Calu3 (cell line): Measurements from ENCODE around the gene RAVER1. TPM values are rescaled to one million over a fixed set of nuclear protein-coding genes. Genes with fewer than 3 reads are reported as not detected.

Experiments
- BruUV-seq: library from RNA; stranded (reverse); fragments of 400-500 nt; replicated peaks from 2 replicates; lab custom pipeline; 2021; lab: Mats Ljungman, UMichigan
- CTCF ChIA-PET: fragments of 300-600 bp; sonication (Branson Sonifier 250); formaldehyde crosslinking; loops from one replicate; lab custom pipeline; 2022; ENCODE audit warnings: antibody characterized with exemption; lab: Charles Lee
- DNase-seq: peaks from one replicate; pipeline ENCODE4 v3.0.0; 2022
- H3K27ac Mint-ChIP-seq: one replicate; pipeline ENCODE4 v1.8.0; 2022; ENCODE audit warnings: mixed read lengths; ENCODE audit not compliant: unreplicated experiment
- H3K27me3 Mint-ChIP-seq: one replicate; pipeline ENCODE4 v1.8.0; 2022; ENCODE audit warnings: mixed read lengths; ENCODE audit not compliant: unreplicated experiment
- H3K36me3 Mint-ChIP-seq: one replicate; pipeline ENCODE4 v1.8.0; 2022; ENCODE audit warnings: mild to moderate bottlenecking, moderate library complexity, mixed read lengths; ENCODE audit not compliant: insufficient read depth, unreplicated experiment
- H3K4me1 Mint-ChIP-seq: one replicate; pipeline ENCODE4 v1.8.0; 2022; ENCODE audit warnings: mild to moderate bottlenecking, low read depth, mixed read lengths; ENCODE audit not compliant: unreplicated experiment
- H3K4me3 Mint-ChIP-seq: one replicate; pipeline ENCODE4 v1.8.0; 2022; ENCODE audit warnings: mild to moderate bottlenecking, low read depth, moderate library complexity, mixed read lengths; ENCODE audit not compliant: unreplicated experiment
- H3K9me3 Mint-ChIP-seq: one replicate; pipeline ENCODE4 v1.8.0; 2022; ENCODE audit warnings: low read depth, mixed read lengths; ENCODE audit not compliant: unreplicated experiment
- intact Hi-C: fragments of 100-400 bp; cut with micrococcal nuclease; formaldehyde crosslinking; loops from one replicate; pipeline ENCODE4 v1.10.0; 2022; ENCODE audit not compliant: unreplicated experiment
- total RNA-seq: library from RNA; stranded (reverse); gene quantifications from 2 replicates; pipeline ENCODE4 v1.2.3, GENCODE V29; 2022
- TF ChIP-seq, protein P1 (sequence below): fragments of 200-600 bp; IDR thresholded peaks from one replicate; pipeline ENCODE4 v1.8.0; 2022; ENCODE audit warnings: antibody characterized with exemption; ENCODE audit not compliant: unreplicated experiment

RAVER1 gene
- total RNA-seq, 1 experiment from 2014 or later, result 43.2 TPM

DNA sequence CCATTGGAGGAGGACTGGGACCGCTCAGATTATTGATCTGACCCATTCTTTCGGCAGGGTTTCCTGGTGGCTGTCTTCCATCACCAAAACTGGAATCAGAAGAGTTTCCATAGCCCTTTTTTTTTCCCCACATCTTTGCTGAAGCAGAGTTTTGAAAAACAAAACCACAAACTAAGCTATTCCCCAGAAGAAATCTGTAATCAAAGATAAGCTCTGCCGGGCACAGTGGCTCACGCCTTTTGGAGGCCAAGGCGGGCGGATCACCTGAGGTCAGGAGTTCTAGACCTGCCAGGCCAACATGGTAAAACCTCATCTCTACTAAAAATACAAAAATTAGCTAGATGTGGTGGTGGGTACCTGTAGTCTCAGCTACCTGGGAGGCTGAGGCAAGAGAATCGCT lies 66.6 kb downstream of the RAVER1 start:
- CTCF ChIA-PET, result interaction anchor here (1.1 kb wide), 1 partner anchor 122 kb away, joined by 3 read pairs; no protein-coding TSS in a partner anchor
- Mint-ChIP-seq H3K4me3 (no peak overlapping the region), H3K9me3 (no peaks in the 10 kb centered on the region), H3K36me3 (peaks cover 29% of the 10 kb centered on the region), H3K27me3 (no peaks in the 10 kb centered on the region), H3K4me1 (peaks cover 8% of the 10 kb centered on the region), H3K27ac (peak overlapping the region; percentile 33)
- no TSS peak for BruUV-seq
- intact Hi-C loops, result no loop called here
- DNase-seq, result no peak
- TF ChIP-seq, protein P1, sequence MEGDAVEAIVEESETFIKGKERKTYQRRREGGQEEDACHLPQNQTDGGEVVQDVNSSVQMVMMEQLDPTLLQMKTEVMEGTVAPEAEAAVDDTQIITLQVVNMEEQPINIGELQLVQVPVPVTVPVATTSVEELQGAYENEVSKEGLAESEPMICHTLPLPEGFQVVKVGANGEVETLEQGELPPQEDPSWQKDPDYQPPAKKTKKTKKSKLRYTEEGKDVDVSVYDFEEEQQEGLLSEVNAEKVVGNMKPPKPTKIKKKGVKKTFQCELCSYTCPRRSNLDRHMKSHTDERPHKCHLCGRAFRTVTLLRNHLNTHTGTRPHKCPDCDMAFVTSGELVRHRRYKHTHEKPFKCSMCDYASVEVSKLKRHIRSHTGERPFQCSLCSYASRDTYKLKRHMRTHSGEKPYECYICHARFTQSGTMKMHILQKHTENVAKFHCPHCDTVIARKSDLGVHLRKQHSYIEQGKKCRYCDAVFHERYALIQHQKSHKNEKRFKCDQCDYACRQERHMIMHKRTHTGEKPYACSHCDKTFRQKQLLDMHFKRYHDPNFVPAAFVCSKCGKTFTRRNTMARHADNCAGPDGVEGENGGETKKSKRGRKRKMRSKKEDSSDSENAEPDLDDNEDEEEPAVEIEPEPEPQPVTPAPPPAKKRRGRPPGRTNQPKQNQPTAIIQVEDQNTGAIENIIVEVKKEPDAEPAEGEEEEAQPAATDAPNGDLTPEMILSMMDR, result no peak

Other genes with a start within 250 kb of the RAVER1 start
- 37.3 and 61.5 TPM in 2 replicates for gene SHFL, start 247.2 kb downstream of the RAVER1 start, total RNA-seq
- 0.59 and 1.2 TPM in 2 replicates for gene ANGPTL6, start 230.9 kb downstream of the RAVER1 start, total RNA-seq
- gene PPAN, start 227.2 kb downstream of the RAVER1 start, total RNA-seq, result 52.2 and 56.4 TPM in 2 replicates
- 20.7 and 25.2 TPM in 2 replicates for gene P2RY11, start 221.8 kb downstream of the RAVER1 start, total RNA-seq
- gene EIF3G, start 213.6 kb downstream of the RAVER1 start, total RNA-seq, result 143 and 149 TPM in 2 replicates
- gene DNMT1, start 138.6 kb downstream of the RAVER1 start, total RNA-seq, result 133 and 139 TPM in 2 replicates
- 4.8 and 5.3 TPM in 2 replicates for gene S1PR2, start 102.2 kb downstream of the RAVER1 start, total RNA-seq
- 59.2 and 60.4 TPM in 2 replicates for gene MRPL4, start 81.3 kb downstream of the RAVER1 start, total RNA-seq
- gene ICAM1, start 62.4 kb downstream of the RAVER1 start, total RNA-seq, result 91.0 and 147 TPM in 2 replicates
- 1.6 and 1.7 TPM in 2 replicates for gene ICAM4, start 46.6 kb downstream of the RAVER1 start, total RNA-seq
- gene ICAM5, start 43.6 kb downstream of the RAVER1 start, total RNA-seq, result 0.61 and 1.3 TPM in 2 replicates
- gene ZGLP1, start 23.7 kb downstream of the RAVER1 start, total RNA-seq, result 4.6 and 7.0 TPM in 2 replicates
- 18.7 and 18.9 TPM in 2 replicates for gene FDX2, start 17.5 kb downstream of the RAVER1 start, total RNA-seq
- gene ICAM3, start 6.1 kb upstream of the RAVER1 start, total RNA-seq, result 10.8 and 11.1 TPM in 2 replicates
- gene TYK2, start 47.0 kb upstream of the RAVER1 start, total RNA-seq, result 120 and 130 TPM in 2 replicates
- gene CDC37, start 70.0 kb upstream of the RAVER1 start, total RNA-seq, result 181 and 187 TPM in 2 replicates
- 2.8 and 3.6 TPM in 2 replicates for gene PDE4A, start 87.0 kb upstream of the RAVER1 start, total RNA-seq
- 45.2 and 46.8 TPM in 2 replicates for gene KEAP1, start 169.8 kb upstream of the RAVER1 start, total RNA-seq
- not detected in 2 replicates for gene S1PR5, start 183.9 kb upstream of the RAVER1 start, total RNA-seq
- gene ATG4D, start 210.4 kb upstream of the RAVER1 start, total RNA-seq, result 18.7 and 24.5 TPM in 2 replicates
- 29.6 and 30.8 TPM in 2 replicates for gene KRI1, start 232.5 kb upstream of the RAVER1 start, total RNA-seq
- 4.2 and 4.4 TPM in 2 replicates for gene CDKN2D, start 235.4 kb upstream of the RAVER1 start, total RNA-seq